ENCODE measurements around the gene SHC3.

SHC3 gene

GRCh38 chr9:89109666-89110065 is 69.0 kb downstream of the SHC3 start:
- no peak for DNase-seq (ENCODE audit: low read depth in 2 of 2)

DNA sequence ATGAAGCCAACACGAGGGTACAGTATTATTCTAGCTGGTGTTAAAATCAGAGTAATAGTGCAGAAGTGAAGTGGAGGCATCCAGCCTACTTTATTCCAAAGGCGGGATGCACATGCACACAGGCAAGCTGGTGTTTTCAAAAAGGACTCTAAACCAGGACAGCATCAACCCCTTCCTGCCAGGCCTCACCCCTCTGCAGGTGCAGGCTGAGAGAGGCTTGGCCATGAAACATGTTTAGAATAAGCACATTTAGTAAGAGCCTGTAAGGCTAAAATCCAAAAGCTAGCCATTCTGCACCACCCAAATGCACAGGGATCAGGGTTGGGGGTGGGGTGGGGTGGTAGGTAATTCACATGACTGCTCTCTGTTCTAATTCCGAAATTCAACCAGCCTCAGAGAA is 71.2 kb downstream of the SHC3 start:
- DNase-seq (ENCODE audit: low read depth in 2 of 2), result no peak

GRCh38 chr9:89106224-89106851 is 72.3 kb downstream of the SHC3 start:
- no peak for DNase-seq (ENCODE audit: low read depth in 2 of 2)

GRCh38 chr9:89104821-89105220 is 73.8 kb downstream of the SHC3 start:
- DNase-seq (ENCODE audit: low read depth in 2 of 2), result no peak

GRCh38 chr9:89097219-89097618 is 81.4 kb downstream of the SHC3 start:
- DNase-seq (ENCODE audit: low read depth in 2 of 2), result no peak

DNA sequence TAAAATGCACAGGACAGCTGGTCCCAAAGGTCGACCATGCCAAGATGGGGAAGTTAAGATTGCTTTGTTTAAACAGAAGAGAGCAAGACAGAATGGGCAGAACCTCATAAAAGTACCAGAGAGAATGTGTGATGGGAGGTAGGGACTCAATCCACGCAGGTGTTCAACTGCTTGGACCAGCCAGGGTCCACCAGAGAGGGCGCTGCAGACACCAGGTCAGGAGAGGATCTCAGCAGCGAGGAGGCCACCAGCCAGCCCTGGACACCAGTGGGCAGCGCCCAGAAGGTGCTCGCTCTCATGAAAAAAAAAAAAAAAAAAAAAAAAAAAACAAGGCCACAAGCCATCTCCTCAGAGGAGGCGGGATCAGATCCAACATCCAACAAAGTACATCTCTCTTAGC is 81.8 kb downstream of the SHC3 start:
- no peak for DNase-seq (ENCODE audit: low read depth in 2 of 2)

GRCh38 chr9:89095761-89096528 is 82.7 kb downstream of the SHC3 start:
- no peak for DNase-seq (ENCODE audit: low read depth in 2 of 2)

- DNase-seq (ENCODE audit: low read depth in 2 of 2), result no peak
Observed at GRCh38 chr9:89093201-89093975, 85.2 kb downstream of the SHC3 start.

- DNase-seq (ENCODE audit: low read depth in 2 of 2), result no peak
Observed at GRCh38 chr9:89089176-89089575, 89.4 kb downstream of the SHC3 start.

DNA sequence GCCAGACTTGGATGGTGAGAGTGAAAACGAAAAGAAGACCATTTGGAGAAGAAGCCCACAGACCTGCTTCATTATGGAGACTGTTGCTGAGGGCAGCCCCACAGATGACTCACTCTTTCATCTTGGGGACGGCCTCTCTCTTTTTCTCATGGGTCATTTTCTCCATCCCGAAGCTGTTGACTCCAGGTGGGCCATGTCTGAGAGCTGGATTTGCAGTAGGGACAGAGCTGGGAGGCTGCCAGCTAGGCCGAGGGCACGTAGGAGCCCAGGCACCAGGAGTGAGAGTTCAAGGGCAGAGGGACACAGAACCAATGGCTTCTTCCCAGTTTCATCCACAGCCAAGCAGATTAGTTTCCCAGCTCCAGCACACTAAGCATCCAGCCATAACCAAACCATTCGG is 95.0 kb downstream of the SHC3 start:
- DNase-seq (ENCODE audit: low read depth in 2 of 2), result no peak

DNA sequence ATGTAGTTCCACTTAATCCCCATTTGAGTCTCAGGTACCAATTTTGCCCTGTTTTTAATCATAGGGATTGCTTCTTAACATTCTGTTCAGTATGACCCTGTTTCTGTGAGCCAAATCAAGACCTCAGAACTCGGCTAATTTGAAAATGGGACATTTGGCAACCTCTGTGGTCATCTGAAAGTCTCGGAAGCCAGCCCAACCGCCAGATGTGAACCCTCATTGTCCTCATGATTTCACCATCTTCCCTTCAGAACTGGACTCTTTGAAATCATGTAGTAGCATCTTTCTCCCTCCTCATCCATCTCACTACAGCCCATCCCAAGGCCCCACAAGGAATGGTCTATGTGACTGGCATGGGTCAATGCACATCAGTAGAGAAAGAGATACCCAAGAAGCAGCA is 98.4 kb downstream of the SHC3 start:
- no peak for DNase-seq (ENCODE audit: low read depth in 2 of 2)

DNA sequence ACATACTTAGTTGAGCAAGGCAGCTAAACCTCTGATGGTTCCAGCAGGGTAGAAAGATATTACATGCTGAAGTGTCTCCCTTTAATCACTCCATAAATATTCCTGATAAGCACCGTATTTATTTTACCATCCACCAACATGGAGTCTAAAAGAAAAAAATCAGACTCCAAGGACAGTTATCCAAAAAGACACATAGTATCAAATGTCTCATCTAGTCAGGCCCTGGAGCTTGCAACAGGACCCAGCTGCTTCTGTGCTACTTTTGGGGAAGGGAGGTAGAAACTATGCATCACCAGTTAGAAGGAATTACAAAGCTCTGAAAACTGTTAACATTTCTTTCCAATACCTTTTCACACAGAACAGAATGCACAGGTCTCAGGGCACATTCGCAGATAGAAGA is 99.2 kb downstream of the SHC3 start:
- no peak for DNase-seq (ENCODE audit: low read depth in 2 of 2)

DNA sequence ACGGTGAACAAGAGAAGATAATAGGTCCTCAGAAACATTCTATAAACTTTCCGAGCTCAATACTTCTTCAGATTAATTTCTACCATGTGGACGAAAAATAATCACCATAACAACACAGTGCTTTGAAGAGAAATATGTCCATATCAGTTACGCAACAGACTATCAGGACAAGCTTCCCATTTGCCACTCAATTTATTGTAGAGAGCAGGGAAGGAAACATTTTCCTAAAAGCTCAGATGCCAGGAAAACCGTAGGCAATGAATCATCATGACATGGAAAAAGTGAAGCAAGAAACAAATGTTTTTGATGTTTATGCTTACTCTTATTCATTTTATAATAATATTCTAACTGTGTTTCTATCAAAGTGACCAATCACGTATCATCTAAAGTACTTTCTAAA is 99.8 kb downstream of the SHC3 start:
- no peak for DNase-seq (ENCODE audit: low read depth in 2 of 2)

- DNase-seq (ENCODE audit: low read depth in 2 of 2), result no peak
Observed at GRCh38 chr9:89078421-89078820, 100.2 kb downstream of the SHC3 start.

DNA sequence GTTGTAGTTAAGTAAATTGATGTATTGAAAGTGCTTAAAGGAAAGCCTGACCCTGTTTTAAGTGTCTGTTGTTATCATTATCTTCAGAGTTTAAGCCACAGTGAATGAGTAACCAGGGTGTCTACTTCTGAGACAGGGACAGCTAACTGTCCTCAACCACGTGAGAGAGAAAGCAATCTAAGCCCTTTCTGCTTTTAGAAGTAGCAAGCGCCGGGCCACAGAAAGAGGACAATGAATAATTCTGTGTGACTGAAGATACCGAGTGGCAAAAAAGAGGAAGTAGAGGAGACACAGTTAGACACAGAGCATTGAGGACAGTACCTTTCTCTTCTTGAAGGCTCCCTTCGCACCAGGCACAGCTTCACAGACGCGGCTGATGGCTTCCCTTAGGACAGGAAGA is 101.1 kb downstream of the SHC3 start:
- DNase-seq (ENCODE audit: low read depth in 2 of 2), result no peak

DNA sequence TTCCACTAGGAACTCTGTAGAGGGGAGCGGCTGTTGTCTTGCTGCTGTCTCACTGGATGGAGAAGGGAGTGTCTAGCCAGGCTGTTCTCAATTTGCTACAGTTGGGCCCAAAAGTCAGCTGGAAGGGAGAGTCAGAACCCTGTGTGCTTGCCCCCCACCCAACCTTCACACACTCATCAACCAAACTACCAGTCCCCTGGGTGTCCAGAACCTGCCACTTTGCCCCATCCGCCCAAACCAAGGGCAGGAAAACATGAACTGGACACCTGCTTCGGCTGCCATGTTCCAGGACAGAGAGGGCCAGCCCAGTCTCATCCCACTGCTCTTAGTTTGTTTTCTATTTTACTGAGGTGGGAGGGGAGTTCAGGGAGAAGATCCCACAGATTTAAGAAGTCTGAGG is 105.2 kb downstream of the SHC3 start:
- no peak for DNase-seq (ENCODE audit: low read depth in 2 of 2)

- no peak for DNase-seq (ENCODE audit: low read depth in 2 of 2)
Observed at GRCh38 chr9:89071591-89071990, 107.0 kb downstream of the SHC3 start.

GRCh38 chr9:89066835-89067234 is 111.8 kb downstream of the SHC3 start:
- no peak for DNase-seq (ENCODE audit: low read depth in 2 of 2)

DNA sequence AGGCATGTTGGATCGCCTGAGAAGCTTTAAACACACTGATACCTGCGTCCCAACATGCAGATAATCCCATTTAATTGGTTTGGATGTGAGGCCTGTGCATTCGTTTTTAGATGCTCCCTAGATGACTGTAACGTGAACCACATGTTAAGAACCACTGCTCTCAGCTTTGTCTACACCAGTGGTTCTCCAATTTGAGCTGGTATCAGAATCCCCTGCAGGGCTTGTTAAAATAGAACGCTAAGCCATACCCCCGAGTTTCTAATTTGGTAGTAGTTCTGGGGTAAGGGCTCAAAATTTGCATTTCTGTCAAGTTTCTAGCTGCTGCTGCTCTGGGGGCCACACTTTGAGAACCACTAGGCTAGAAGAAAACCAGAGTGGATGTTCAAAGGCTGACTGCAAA is 112.7 kb downstream of the SHC3 start:
- DNase-seq (ENCODE audit: low read depth in 2 of 2), result no peak

DNA sequence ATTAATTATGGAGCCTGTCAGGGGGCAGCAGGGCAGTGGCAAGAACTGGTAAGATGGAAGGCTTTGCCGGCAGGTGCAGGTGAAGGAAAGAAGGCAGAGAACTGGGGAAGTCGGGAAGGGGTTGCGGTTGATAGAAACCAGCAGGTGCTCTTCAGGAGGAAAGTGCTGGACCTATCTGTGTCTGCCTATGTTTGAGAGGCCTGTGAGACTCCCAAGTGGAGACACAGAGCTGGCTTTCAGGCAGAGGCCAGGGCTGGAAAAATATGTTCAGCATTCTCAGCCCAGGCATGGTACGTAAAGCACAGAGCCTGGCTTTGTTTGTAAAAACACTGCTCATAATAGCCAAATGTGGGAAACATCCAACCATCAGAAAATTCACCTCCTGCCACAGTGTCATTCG is 117.8 kb downstream of the SHC3 start:
- no peak for DNase-seq (ENCODE audit: low read depth in 2 of 2)

DNA sequence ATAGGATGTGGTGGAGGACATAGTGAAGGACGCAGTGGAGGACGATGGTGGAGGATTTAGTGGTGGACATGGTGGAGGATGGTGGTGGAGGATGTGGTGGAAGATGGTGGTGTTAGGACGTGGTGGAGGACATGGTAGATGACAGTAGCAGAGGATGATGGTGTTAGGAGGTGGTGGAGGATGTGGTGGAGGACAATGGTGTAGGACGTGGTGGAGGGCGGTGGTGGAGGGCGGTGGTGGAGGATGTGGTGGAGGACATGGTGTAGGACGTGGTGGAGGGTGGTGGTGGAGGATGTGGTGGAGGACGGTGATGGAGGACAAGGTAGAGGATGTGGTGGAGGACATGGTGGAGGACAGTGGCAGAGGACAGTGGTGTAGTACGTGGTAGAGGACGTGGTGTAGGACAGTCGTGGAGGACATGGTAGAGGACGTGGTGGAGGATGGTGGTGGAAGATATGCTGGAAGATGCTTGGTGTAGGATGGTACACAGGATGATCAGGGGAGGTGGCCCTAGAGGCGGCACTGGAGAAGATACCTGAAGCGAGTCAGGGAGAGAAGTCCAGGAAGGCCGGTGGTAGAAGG is 118.6 kb downstream of the SHC3 start:
- DNase-seq (ENCODE audit: low read depth in 2 of 2), result no peak

DNA sequence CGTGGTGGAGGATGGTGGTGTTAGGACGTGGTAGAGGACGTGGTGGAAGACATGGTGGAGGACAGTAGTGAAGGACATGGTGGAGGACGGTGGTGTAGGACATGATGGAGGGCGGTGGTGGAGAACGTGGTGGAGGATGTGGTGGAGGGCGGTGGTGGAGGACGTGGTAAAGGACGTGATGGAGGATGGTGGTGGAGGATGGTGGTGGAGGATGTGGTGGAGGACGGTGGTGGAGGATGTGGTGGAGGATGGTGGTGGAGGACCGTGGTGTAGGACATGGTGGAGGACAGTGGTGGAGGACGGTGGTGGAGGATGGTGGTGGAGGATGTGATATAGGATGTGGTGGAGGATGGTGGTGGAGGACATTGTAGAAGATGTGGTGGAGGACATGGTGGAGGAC is 119.7 kb downstream of the SHC3 start:
- DNase-seq (ENCODE audit: low read depth in 2 of 2), result no peak

Measured in stimulated activated CD4-positive, alpha-beta T cell treated with anti-CD3 and anti-CD28 coated beads, Interleukin-1b, Interleukin-23, amount 100 ng/mL, for 1 hour (primary cell).